Keratinocyte (primary cell): ENCODE measurements around the gene MLXIPL. TPM values are rescaled to one million over a fixed set of nuclear protein-coding genes. Genes with fewer than 3 reads are reported as not detected.

ENCODE experiments used
- DNase-seq: peaks from one replicate; pipeline ENCODE4 v3.0.0-alpha.2; 2011; ENCODE audit warnings: low read depth, missing footprints, low spot score
- FAIRE-seq: peaks from 2 replicates; lab custom pipeline; 2011; peaks lifted over from hg19 to GRCh38; lab: Jason Lieb, UNC
- H2AFZ ChIP-seq: 2 replicates; pipeline ENCODE4 v1.6.0; 2012; ENCODE audit warnings: low read length, control low read depth, inconsistent platforms; ENCODE audit not compliant: control insufficient read depth
- H3K27ac ChIP-seq: 2 replicates; pipeline ENCODE4 v1.5.1; 2011; ENCODE audit warnings: low read length; ENCODE audit not compliant: control insufficient read depth, insufficient read depth
- H3K27me3 ChIP-seq: 3 replicates; pipeline ENCODE4 v1.6.0; 2011; ENCODE audit warnings: low read length; ENCODE audit not compliant: control insufficient read depth, insufficient read depth; ENCODE audit errors: extremely low read depth
- H3K36me3 ChIP-seq, 2 experiments: 2 replicates in 1 of 2; 3 replicates in 1 of 2; pipeline ENCODE4 v1.5.1; 2011; ENCODE audit warnings: low read length in 2 of 2, mild to moderate bottlenecking in 1 of 2; ENCODE audit not compliant: control insufficient read depth in 2 of 2, insufficient read depth in 2 of 2; ENCODE audit errors: extremely low read depth in 1 of 2
- H3K4me1 ChIP-seq: 3 replicates; pipeline ENCODE4 v1.5.1; 2011; ENCODE audit warnings: low read length; ENCODE audit not compliant: control insufficient read depth, insufficient read depth; ENCODE audit errors: extremely low read depth
- H3K4me2 ChIP-seq: 3 replicates; pipeline ENCODE4 v1.6.0; 2011; ENCODE audit warnings: low read depth, low read length; ENCODE audit not compliant: control insufficient read depth, insufficient read depth; ENCODE audit errors: extremely low read depth
- H3K4me3 ChIP-seq, 3 experiments: fragments of 200-600 bp in 1 of 3; sonication (generic) in 1 of 3; 2 replicates in 2 of 3; 3 replicates in 1 of 3; pipeline ENCODE4 v1.5.1; 2011 to 2016; ENCODE audit warnings: low read length in 3 of 3, mild to moderate bottlenecking in 3 of 3, control low read depth in 2 of 3, inconsistent platforms in 1 of 3, low read depth in 1 of 3, mixed read lengths in 1 of 3, mixed run types in 1 of 3, moderate library complexity in 1 of 3; ENCODE audit not compliant: control insufficient read depth in 2 of 3, insufficient read depth in 2 of 3; ENCODE audit errors: extremely low read depth in 1 of 3
- H3K79me2 ChIP-seq: 2 replicates; pipeline ENCODE4 v1.6.0; 2012; ENCODE audit warnings: low read length; ENCODE audit not compliant: control insufficient read depth, insufficient read depth
- H3K9ac ChIP-seq: 3 replicates; pipeline ENCODE4 v1.6.0; 2011; ENCODE audit warnings: low read length; ENCODE audit not compliant: control insufficient read depth, insufficient read depth; ENCODE audit errors: extremely low read depth
- H3K9me1 ChIP-seq: 3 replicates; pipeline ENCODE4 v1.6.0; 2011; ENCODE audit warnings: low read length; ENCODE audit not compliant: control insufficient read depth, insufficient read depth; ENCODE audit errors: extremely low read depth
- H3K9me3 ChIP-seq: 2 replicates; pipeline ENCODE4 v1.5.1; 2012; ENCODE audit warnings: low read depth, low read length; ENCODE audit not compliant: control insufficient read depth
- H4K20me1 ChIP-seq: 3 replicates; pipeline ENCODE4 v1.6.0; 2011; ENCODE audit warnings: low read length; ENCODE audit not compliant: control insufficient read depth, insufficient read depth; ENCODE audit errors: extremely low read depth
- EZH2 ChIP-seq: IDR thresholded peaks from one replicate; pipeline ENCODE4 v1.6.1; 2012; ENCODE audit warnings: inconsistent platforms, mild to moderate bottlenecking, low read length, moderate library complexity
- dilution Hi-C: fragments of 300-500 bp; cut with MboI; formaldehyde crosslinking; loops from one replicate; pipeline ENCODE4 v1.7.0; 2020; ENCODE audit warnings: low sequenced_read_pairs; ENCODE audit not compliant: extremely low pct_ligation_motif_present
- polyA plus RNA-seq, 5 experiments: library from polyadenylated mRNA; depleted of rRNA in 3 of 5; stranded (reverse) in 3 of 5; stranded (forward) in 1 of 5; unstranded in 1 of 5; fragments of >200 nt; gene quantifications; 1 replicate in 1 of 5; 2 replicates in 3 of 5; 3 replicates in 1 of 5; pipeline versions ENCODE4 v1.2.1 to v1.2.3, GENCODE V29; 2011 to 2012; ENCODE audit warnings: missing spikeins in 2 of 5, low read depth in 1 of 5, low replicate concordance in 1 of 5
- TF ChIP-seq, protein P1 (sequence below), 3 experiments: IDR thresholded peaks in 1 of 3; conservative IDR thresholded peaks in 1 of 3; optimal IDR thresholded peaks in 1 of 3; 2 replicates in 2 of 3; 3 replicates in 1 of 3; pipeline versions ENCODE3 to v1.5.1; 2011; ENCODE audit warnings: low read length in 3 of 3, mild to moderate bottlenecking in 3 of 3, moderate library complexity in 2 of 3, control low read depth in 1 of 3, inconsistent platforms in 1 of 3; ENCODE audit not compliant: insufficient read depth in 2 of 3; ENCODE audit errors: extremely low read depth in 1 of 3

The MLXIPL gene
- polyA plus RNA-seq, 1 donor (not counting 4 experiments of a cell fraction or from before 2014, with no cell fraction given): 0.05 TPM

DNA sequence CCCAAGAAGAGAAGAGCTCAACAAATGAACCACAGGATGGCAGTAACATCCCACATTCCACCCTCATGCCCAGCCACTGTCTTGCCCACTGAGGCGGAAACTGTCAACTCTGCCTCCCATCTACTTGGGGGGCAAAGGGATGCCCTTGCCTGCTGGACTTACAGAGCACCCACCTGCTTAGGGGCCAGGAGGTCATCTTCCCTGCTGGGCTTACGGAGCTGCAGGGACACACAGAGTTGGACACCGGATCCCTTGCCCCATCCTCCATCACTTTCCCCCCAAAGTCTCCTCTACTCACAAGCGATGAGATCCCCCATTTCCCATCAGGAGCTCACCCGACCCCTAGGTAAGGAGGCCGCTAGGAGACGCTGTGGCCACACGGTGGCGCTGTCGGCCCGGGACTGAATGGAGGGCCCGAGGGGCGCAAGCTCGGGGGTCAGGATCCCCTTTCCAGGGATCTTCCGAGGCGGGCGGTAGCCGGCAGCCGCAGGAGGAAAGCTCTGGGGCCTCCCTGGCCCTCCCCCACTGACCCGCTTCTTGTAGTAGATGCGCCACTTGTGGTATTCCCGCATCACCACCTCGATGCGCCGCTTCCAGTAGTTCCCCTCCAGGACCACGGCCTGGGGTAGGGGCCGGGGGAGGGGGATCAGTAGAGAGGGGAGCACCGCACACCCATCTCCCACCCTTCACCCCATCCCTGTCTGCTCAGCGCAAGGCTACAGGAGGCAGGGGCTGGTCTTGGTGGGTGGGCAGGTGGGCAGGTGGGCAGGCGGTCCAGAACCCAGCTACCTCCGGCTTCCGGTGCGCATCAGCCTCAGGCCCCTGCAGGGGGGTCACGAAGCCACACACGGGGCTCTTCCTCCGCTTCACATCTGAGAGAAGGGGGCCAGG is 17.3 kb downstream of the MLXIPL start:
- Histone ChIP-seq H3K4me3 (no peak overlapping the region), H3K9me3 (no peaks in the 10 kb centered on the region), H3K4me1 (peaks cover 7% of the 10 kb centered on the region), H2AFZ (no peak overlapping the region), H4K20me1 (no peaks in the 10 kb centered on the region), H3K4me2 (no peak overlapping the region), H3K36me3 (no peaks in the 10 kb centered on the region), H3K27me3 (peaks cover 4% of the 10 kb centered on the region), H3K9me1 (no peaks in the 10 kb centered on the region), H3K79me2 (no peaks in the 10 kb centered on the region), H3K27ac (no peak overlapping the region), H3K9ac (no peak overlapping the region)
- DNase-seq (no peak), FAIRE-seq (no peak)
- dilution Hi-C loops: no loop called here
- TF ChIP-seq EZH2: no peak
- TF ChIP-seq, protein P1, sequence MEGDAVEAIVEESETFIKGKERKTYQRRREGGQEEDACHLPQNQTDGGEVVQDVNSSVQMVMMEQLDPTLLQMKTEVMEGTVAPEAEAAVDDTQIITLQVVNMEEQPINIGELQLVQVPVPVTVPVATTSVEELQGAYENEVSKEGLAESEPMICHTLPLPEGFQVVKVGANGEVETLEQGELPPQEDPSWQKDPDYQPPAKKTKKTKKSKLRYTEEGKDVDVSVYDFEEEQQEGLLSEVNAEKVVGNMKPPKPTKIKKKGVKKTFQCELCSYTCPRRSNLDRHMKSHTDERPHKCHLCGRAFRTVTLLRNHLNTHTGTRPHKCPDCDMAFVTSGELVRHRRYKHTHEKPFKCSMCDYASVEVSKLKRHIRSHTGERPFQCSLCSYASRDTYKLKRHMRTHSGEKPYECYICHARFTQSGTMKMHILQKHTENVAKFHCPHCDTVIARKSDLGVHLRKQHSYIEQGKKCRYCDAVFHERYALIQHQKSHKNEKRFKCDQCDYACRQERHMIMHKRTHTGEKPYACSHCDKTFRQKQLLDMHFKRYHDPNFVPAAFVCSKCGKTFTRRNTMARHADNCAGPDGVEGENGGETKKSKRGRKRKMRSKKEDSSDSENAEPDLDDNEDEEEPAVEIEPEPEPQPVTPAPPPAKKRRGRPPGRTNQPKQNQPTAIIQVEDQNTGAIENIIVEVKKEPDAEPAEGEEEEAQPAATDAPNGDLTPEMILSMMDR (optimal IDR thresholded peaks at IDR 0.05 in 1 of 3, IDR thresholded peaks at IDR 0.05 in 1 of 3, conservative IDR thresholded peaks at IDR 0.05 in 1 of 3; ENCODE audit: extremely low read depth in 1 of 3, insufficient read depth in 2 of 3, low read length in 3 of 3): peak; percentile 85 to 96 (median 88)

DNA sequence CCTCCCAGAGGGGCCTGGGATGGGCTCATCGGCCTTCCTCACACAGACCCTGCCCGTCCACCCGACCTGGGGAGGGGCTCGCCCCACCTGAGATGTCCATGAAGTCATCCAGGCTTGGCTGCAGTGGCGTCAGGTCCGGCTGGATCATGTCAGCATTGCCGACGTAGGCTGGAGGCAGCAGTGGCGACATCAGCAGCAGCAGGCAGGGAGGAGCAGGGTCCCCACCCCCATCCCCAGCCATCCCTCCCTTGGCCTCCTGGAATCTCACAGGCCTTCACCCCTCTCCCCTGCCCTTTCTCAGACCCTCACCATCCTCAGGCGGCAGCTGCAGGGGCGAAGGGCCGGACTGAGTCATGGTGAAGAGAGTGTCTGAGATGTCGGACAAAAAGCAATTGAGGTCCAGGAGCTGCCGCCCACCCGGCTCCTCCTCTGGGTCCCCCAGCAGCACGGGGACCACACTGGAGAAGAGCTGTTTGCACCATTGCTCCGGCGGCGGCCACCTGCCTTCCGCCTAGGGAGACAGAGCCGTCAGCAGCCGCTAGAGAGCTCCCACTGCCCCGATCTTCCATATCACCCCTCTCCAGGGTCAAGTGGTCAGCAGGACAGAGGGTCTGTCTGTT is 18.6 kb downstream of the MLXIPL start:
- Histone ChIP-seq H3K27ac (no peak overlapping the region), H3K4me3 (no peak overlapping the region), H3K36me3 (no peaks in the 10 kb centered on the region), H3K9ac (no peak overlapping the region), H3K4me2 (no peak overlapping the region), H3K9me1 (no peaks in the 10 kb centered on the region), H3K27me3 (peaks cover 4% of the 10 kb centered on the region), H4K20me1 (no peaks in the 10 kb centered on the region), H3K79me2 (no peaks in the 10 kb centered on the region), H2AFZ (no peak overlapping the region), H3K9me3 (no peaks in the 10 kb centered on the region), H3K4me1 (peaks cover 7% of the 10 kb centered on the region)
- dilution Hi-C loops: no loop called here
- FAIRE-seq (no peak), DNase-seq (no peak)
- TF ChIP-seq EZH2: no peak
- TF ChIP-seq, protein P1 (optimal IDR thresholded peaks at IDR 0.05 in 1 of 3, IDR thresholded peaks at IDR 0.05 in 1 of 3, conservative IDR thresholded peaks at IDR 0.05 in 1 of 3; ENCODE audit: extremely low read depth in 1 of 3, insufficient read depth in 2 of 3, low read length in 3 of 3): no peak
